HEK293 (cell line): ENCODE measurements around the gene CNTNAP5.

ENCODE experiments used
- CTCF ChIA-PET: fragments of 350-600 bp; formaldehyde crosslinking; extraction: SDS; loops from one replicate; lab custom pipeline; 2021; ENCODE audit warnings: antibody characterized with exemption; lab: Yijun Ruan, JAX
- POLR2A ChIA-PET: fragments of 300-600 bp; formaldehyde crosslinking; extraction: SDS; loops from one replicate; lab custom pipeline; 2020; ENCODE audit warnings: antibody characterized with exemption, inconsistent platforms; lab: Yijun Ruan, JAX
- H3K27ac ChIP-seq: fragments of 200-500 bp; sonication (Bioruptor generic); 2 replicates; pipeline ENCODE4 v1.5.1; 2014; ENCODE audit warnings: low read depth, low read length, control low read depth, inconsistent platforms; ENCODE audit errors: extremely low read depth
- H3K36me3 ChIP-seq, 2 experiments: fragments of 200-500 bp in 1 of 2; sonication (Bioruptor generic) in 1 of 2; 1 replicate in 1 of 2; 2 replicates in 1 of 2; pipeline ENCODE4 v1.5.1; 2014 to 2017; ENCODE audit warnings: inconsistent platforms in 2 of 2, low read length in 2 of 2; ENCODE audit not compliant: control insufficient read depth in 2 of 2, insufficient read depth in 1 of 2
- H3K4me1 ChIP-seq: fragments of 200-500 bp; sonication (Bioruptor generic); 2 replicates; pipeline ENCODE4 v1.5.1; 2014; ENCODE audit warnings: mild to moderate bottlenecking, low read length, inconsistent platforms; ENCODE audit not compliant: control insufficient read depth, insufficient read depth
- H3K4me3 ChIP-seq: 2 replicates; pipeline ENCODE4 v1.5.1; 2011; ENCODE audit warnings: low read depth, mild to moderate bottlenecking, control low read depth, low read length, moderate library complexity
- H3K9me3 ChIP-seq: fragments of 200-500 bp; sonication (Bioruptor generic); 2 replicates; pipeline ENCODE4 v1.5.1; 2014; ENCODE audit warnings: low read depth, low read length, inconsistent platforms; ENCODE audit not compliant: control insufficient read depth, insufficient read depth
- AEBP2 ChIP-seq: fragments of 450-650 bp; formaldehyde crosslinking; IDR thresholded peaks from 2 replicates; pipeline ENCODE4 v1.5.1; 2016; ENCODE audit warnings: missing biosample characterization, missing genetic modification characterization, borderline replicate concordance
- GLIS1 ChIP-seq: fragments of 450-650 bp; formaldehyde crosslinking; IDR thresholded peaks from 2 replicates; pipeline ENCODE4 v1.5.1; 2016; ENCODE audit warnings: missing biosample characterization, missing genetic modification characterization
- IKZF3 ChIP-seq: fragments of 450-650 bp; IDR thresholded peaks from 2 replicates; pipeline ENCODE4 v1.5.0; 2018; ENCODE audit warnings: missing biosample characterization, mild to moderate bottlenecking, missing genetic modification characterization, moderate library complexity
- MEIS1 ChIP-seq: sonication (generic); formaldehyde crosslinking; IDR thresholded peaks from 2 replicates; pipeline ENCODE4 v1.8.1; 2022; ENCODE audit warnings: missing genetic modification reagents, mild to moderate bottlenecking, borderline replicate concordance
- PRDM1 ChIP-seq: fragments of 450-650 bp; formaldehyde crosslinking; IDR thresholded peaks from 2 replicates; pipeline ENCODE4; 2016; ENCODE audit warnings: missing biosample characterization, missing genetic modification characterization
- REPIN1 ChIP-seq: fragments of 450-650 bp; formaldehyde crosslinking; IDR thresholded peaks from 2 replicates; pipeline ENCODE4 v1.5.1; 2017; ENCODE audit warnings: missing biosample characterization, missing genetic modification characterization, low read depth
- SCRT2 ChIP-seq: fragments of 450-650 bp; formaldehyde crosslinking; IDR thresholded peaks from 2 replicates; pipeline ENCODE4 v1.5.1; 2016; ENCODE audit warnings: missing biosample characterization, missing genetic modification characterization
- ZBTB20 ChIP-seq: fragments of 450-650 bp; formaldehyde crosslinking; IDR thresholded peaks from 2 replicates; pipeline ENCODE4 v1.5.1; 2016; ENCODE audit warnings: missing biosample characterization, missing genetic modification characterization
- ZBTB49 ChIP-seq: fragments of 450-650 bp; formaldehyde crosslinking; IDR thresholded peaks from 2 replicates; pipeline ENCODE4 v1.5.1; 2016; ENCODE audit warnings: missing biosample characterization, missing genetic modification characterization, low read depth
- ZNF175 ChIP-seq: fragments of 450-650 bp; formaldehyde crosslinking; IDR thresholded peaks from 2 replicates; pipeline ENCODE4 v1.5.1; 2016; ENCODE audit warnings: missing biosample characterization, missing genetic modification characterization
- ZNF239 ChIP-seq: fragments of 450-650 bp; formaldehyde crosslinking; IDR thresholded peaks from 2 replicates; pipeline ENCODE4 v1.5.1; 2016; ENCODE audit warnings: missing biosample characterization, missing genetic modification characterization
- ZNF37A ChIP-seq: fragments of 450-650 bp; IDR thresholded peaks from 2 replicates; pipeline ENCODE4 v1.5.1; 2018; ENCODE audit warnings: missing biosample characterization, missing genetic modification characterization
- ZNF398 ChIP-seq: fragments of 450-650 bp; formaldehyde crosslinking; IDR thresholded peaks from 2 replicates; pipeline ENCODE4 v1.5.1; 2017; ENCODE audit warnings: missing biosample characterization, missing genetic modification characterization
- ZNF571 ChIP-seq: fragments of 450-650 bp; formaldehyde crosslinking; IDR thresholded peaks from 2 replicates; pipeline ENCODE4 v1.5.0; 2017; ENCODE audit warnings: missing biosample characterization, missing genetic modification characterization
- ZNF624 ChIP-seq: fragments of 450-650 bp; formaldehyde crosslinking; IDR thresholded peaks from 2 replicates; pipeline ENCODE4 v1.5.1; 2017; ENCODE audit warnings: missing biosample characterization, missing genetic modification characterization
- ZNF639 ChIP-seq: fragments of 450-650 bp; formaldehyde crosslinking; IDR thresholded peaks from 2 replicates; pipeline ENCODE4 v1.5.1; 2016; ENCODE audit warnings: missing biosample characterization, missing genetic modification characterization
- ZNF654 ChIP-seq: fragments of 450-650 bp; formaldehyde crosslinking; IDR thresholded peaks from 2 replicates; pipeline ENCODE4 v1.5.1; 2016; ENCODE audit warnings: low read depth, missing biosample characterization, missing genetic modification characterization
- ZNF660 ChIP-seq: fragments of 450-650 bp; IDR thresholded peaks from 2 replicates; pipeline ENCODE4 v1.5.1; 2018; ENCODE audit warnings: missing biosample characterization, mild to moderate bottlenecking, missing genetic modification characterization
- ZNF670 ChIP-seq: fragments of 450-650 bp; formaldehyde crosslinking; IDR thresholded peaks from 2 replicates; pipeline ENCODE4 v1.5.1; 2016; ENCODE audit warnings: missing biosample characterization, missing genetic modification characterization, low read depth
- ZNF677 ChIP-seq: fragments of 450-650 bp; IDR thresholded peaks from 2 replicates; pipeline ENCODE4 v1.5.0; 2018; ENCODE audit warnings: missing biosample characterization, mild to moderate bottlenecking, missing genetic modification characterization, moderate library complexity
- ZNF692 ChIP-seq: fragments of 450-650 bp; formaldehyde crosslinking; IDR thresholded peaks from 2 replicates; pipeline ENCODE4 v1.5.1; 2016; ENCODE audit warnings: missing biosample characterization, missing genetic modification characterization
- ZNF707 ChIP-seq: fragments of 450-650 bp; formaldehyde crosslinking; IDR thresholded peaks from 2 replicates; pipeline ENCODE4 v1.5.1; 2016; ENCODE audit warnings: missing biosample characterization, missing genetic modification characterization
- ZSCAN16 ChIP-seq: fragments of 450-650 bp; formaldehyde crosslinking; IDR thresholded peaks from 2 replicates; pipeline ENCODE4 v1.5.1; 2016; ENCODE audit warnings: missing biosample characterization, missing genetic modification characterization
- ZXDB ChIP-seq: fragments of 450-650 bp; formaldehyde crosslinking; IDR thresholded peaks from 2 replicates; pipeline ENCODE4 v1.5.1; 2016; ENCODE audit warnings: missing biosample characterization, missing genetic modification characterization

The CNTNAP5 gene

GRCh38 chr2:124814968-124815745, 790.1 kb downstream of the CNTNAP5 start (continued):
- TF ChIP-seq ZNF660 (tag by site-specific recombination) (no peak), ZNF571 (tag by site-specific recombination) (no peak), ZNF624 (no peak), ZNF239 (no peak), REPIN1 (tag by site-specific recombination) (no peak), AEBP2 (tag by site-specific recombination) (no peak), ZSCAN16 (tag by site-specific recombination) (no peak), PRDM1 (tag by site-specific recombination) (no peak), MEIS1 (CRISPR knock-in tag) (no peak), ZNF175 (no peak), ZNF398 (tag by site-specific recombination) (no peak), ZNF37A (tag by site-specific recombination) (no peak)

GRCh38 chr2:124816007-124816406, 790.9 kb downstream of the CNTNAP5 start:
- no peaks in the 10 kb centered on the region for H3K4me1 ChIP-seq
- CTCF ChIA-PET, result no interaction called here
- no peaks in the 10 kb centered on the region for H3K36me3 ChIP-seq
- H3K27ac ChIP-seq, result no peak overlapping the region
- no peak for TF ChIP-seq ZNF707
- TF ChIP-seq PRDM1 (tag by site-specific recombination), result no peak
- H3K9me3 ChIP-seq, result no peaks in the 10 kb centered on the region
- H3K4me3 ChIP-seq, result no peak overlapping the region
- POLR2A ChIA-PET, result no interaction called here

GRCh38 chr2:124822516-124822915, 797.4 kb downstream of the CNTNAP5 start:
- ChIA-PET POLR2A (no interaction called here), CTCF (no interaction called here)
- H3K4me3 ChIP-seq, result no peak overlapping the region
- H3K9me3 ChIP-seq, result no peaks in the 10 kb centered on the region
- no peaks in the 10 kb centered on the region for H3K4me1 ChIP-seq
- no peaks in the 10 kb centered on the region for H3K36me3 ChIP-seq
- no peak overlapping the region for H3K27ac ChIP-seq
- TF ChIP-seq ZXDB (tag by site-specific recombination), result no peak
- no peak for TF ChIP-seq ZBTB49 (tag by site-specific recombination)
- TF ChIP-seq GLIS1 (tag by site-specific recombination), result no peak
- no peak for TF ChIP-seq ZNF654
- TF ChIP-seq ZNF670 (tag by site-specific recombination), result no peak
- TF ChIP-seq ZNF624, result no peak
- no peak for TF ChIP-seq AEBP2 (tag by site-specific recombination)
- no peak for TF ChIP-seq IKZF3 (tag by site-specific recombination)
- TF ChIP-seq ZBTB20 (tag by site-specific recombination), result no peak
- no peak for TF ChIP-seq ZNF692
- TF ChIP-seq ZNF677, result no peak
- no peak for TF ChIP-seq ZNF639 (tag by site-specific recombination)
- no peak for TF ChIP-seq SCRT2 (tag by site-specific recombination)
